Measurements from ENCODE around the gene ALG9.

- TF ChIP-seq POLR2A (IDR thresholded peaks at IDR 0.05) (no peak), CTCF (IDR thresholded peaks at IDR 0.05) (no peak)
These were observed 83.3 kb downstream of the ALG9 start for GRCh38 chr11:111788051-111788450.

Measured in ovary (tissue), 3 donors.